GM12878 (cell line): Measurements from ENCODE around the gene HAAO. TPM values are rescaled to one million over a fixed set of nuclear protein-coding genes. Genes with fewer than 3 reads are reported as not detected.

Experiments
- ATAC-seq: fragments of 200-7000 bp; cut with Tn5 transposase; 3 replicates; pipeline ENCODE4 v1.9.1; 2020; ENCODE audit warnings: mild to moderate bottlenecking, moderate library complexity
- BruUV-seq: library from RNA; stranded (reverse); fragments of 400-500 nt; replicated peaks from 2 replicates; lab custom pipeline; 2021; lab: Mats Ljungman, UMichigan
- CTCF ChIA-PET: fragments of 300-600 bp; sonication (Branson Sonifier 250); formaldehyde crosslinking; extraction: SDS; loops from one replicate; lab custom pipeline; 2021; ENCODE audit warnings: inconsistent platforms; lab: Yijun Ruan, JAX
- POLR2A ChIA-PET: fragments of 350-600 bp; formaldehyde crosslinking; extraction: SDS; loops from one replicate; lab custom pipeline; 2021; ENCODE audit warnings: inconsistent platforms; lab: Charles Lee
- RAD21 ChIA-PET: fragments of 300-600 bp; sonication (Branson Sonifier 250); formaldehyde crosslinking; loops from one replicate; lab custom pipeline; 2023; ENCODE audit warnings: antibody characterized with exemption; ENCODE audit not compliant: unreplicated experiment; lab: Charles Lee
- SMC1A ChIA-PET: fragments of 300-600 bp; sonication (Branson Sonifier 250); formaldehyde crosslinking; loops from one replicate; lab custom pipeline; 2023; ENCODE audit not compliant: unreplicated experiment, uncharacterized antibody; lab: Charles Lee
- DNase-seq: peaks from one replicate; pipeline ENCODE4 v3.0.0-alpha.2; 2011; ENCODE audit warnings: low read depth, low spot score
- FAIRE-seq: peaks from 3 replicates; lab custom pipeline; 2011; peaks lifted over from hg19 to GRCh38; lab: Jason Lieb, UNC
- H2AFZ ChIP-seq: 2 replicates; pipeline ENCODE4 v1.6.0; 2011; ENCODE audit warnings: low read depth, low read length, control low read depth; ENCODE audit not compliant: control insufficient read depth
- H3K27ac ChIP-seq: 2 replicates; pipeline ENCODE4 v1.5.1; 2011; ENCODE audit warnings: control low read depth; ENCODE audit not compliant: control insufficient read depth, insufficient read depth
- H3K27me3 ChIP-seq, 2 experiments: replicated peaks in 1 of 2; 2 replicates each; pipeline versions ENCODE4 v1.6.0 to v1.6.1; 2011; ENCODE audit warnings: low read length in 1 of 2; ENCODE audit not compliant: control insufficient read depth in 2 of 2, insufficient read depth in 2 of 2
- H3K36me3 ChIP-seq, 2 experiments: 2 replicates each; pipeline ENCODE4 v1.5.1; 2011; ENCODE audit warnings: low read length in 1 of 2; ENCODE audit not compliant: control insufficient read depth in 2 of 2, insufficient read depth in 2 of 2
- H3K4me1 ChIP-seq: 2 replicates; pipeline ENCODE4 v1.6.1; 2011; ENCODE audit warnings: mild to moderate bottlenecking, low read length, moderate library complexity, mixed read lengths; ENCODE audit not compliant: control insufficient read depth, insufficient read depth
- H3K4me2 ChIP-seq: 2 replicates; pipeline ENCODE4 v1.6.0; 2011; ENCODE audit warnings: control low read depth; ENCODE audit not compliant: control insufficient read depth, insufficient read depth
- H3K4me3 ChIP-seq: fragments of 200-600 bp; sonication (generic); 2 replicates; pipeline ENCODE4 v1.5.1; 2016
- H3K79me2 ChIP-seq: 2 replicates; pipeline ENCODE4 v1.6.0; 2011; ENCODE audit warnings: low read length; ENCODE audit not compliant: control insufficient read depth, insufficient read depth
- H3K9ac ChIP-seq: 2 replicates; pipeline ENCODE4 v1.8.0; 2011; ENCODE audit warnings: low read length, control low read depth, mixed read lengths; ENCODE audit not compliant: control insufficient read depth, insufficient read depth
- H3K9me3 ChIP-seq: replicated peaks from 3 replicates; pipeline ENCODE4 v1.5.1; 2011; ENCODE audit warnings: mild to moderate bottlenecking, low read length; ENCODE audit not compliant: control insufficient read depth, insufficient read depth
- H4K20me1 ChIP-seq: 2 replicates; pipeline ENCODE4 v1.6.0; 2011; ENCODE audit not compliant: control insufficient read depth, insufficient read depth
- CHD4 ChIP-seq: fragments of 200-600 bp; sonication (generic); IDR thresholded peaks from 2 replicates; pipeline ENCODE4 v1.6.1; 2016; ENCODE audit warnings: mild to moderate bottlenecking
- NR2C2 ChIP-seq: IDR thresholded peaks from 2 replicates; pipeline ENCODE4 v1.6.1; 2011; ENCODE audit warnings: borderline replicate concordance, low read depth; ENCODE audit not compliant: control insufficient read depth, insufficient read length
- SRF ChIP-seq, 2 experiments: IDR thresholded peaks; 2 replicates each; pipeline ENCODE4 v1.6.1; 2011; ENCODE audit warnings: low read depth in 2 of 2, low read length in 2 of 2, mild to moderate bottlenecking in 1 of 2, moderate library complexity in 1 of 2
- SUPT20H ChIP-seq: IDR thresholded peaks from 2 replicates; pipeline ENCODE4 v1.6.1; 2011; ENCODE audit warnings: low read depth, mild to moderate bottlenecking, low read length, moderate library complexity, borderline replicate concordance; ENCODE audit not compliant: control insufficient read depth
- ZNF217 ChIP-seq: fragments of 450-650 bp; IDR thresholded peaks from 2 replicates; pipeline ENCODE4 v1.6.1; 2017; ENCODE audit warnings: antibody characterized with exemption, mild to moderate bottlenecking
- ZNF274 ChIP-seq: IDR thresholded peaks from one replicate; pipeline ENCODE4 v1.8.0; 2011; ENCODE audit not compliant: insufficient read length, insufficient read depth
- WGBS: methylation state at CpG from one replicate; pipeline ENCODE4 v1.1.6; 2016; ENCODE audit warnings: low lambda C conversion rate; ENCODE audit not compliant: insufficient replicate concordance, insufficient coverage; ENCODE audit errors: missing lambda C conversion rate; 5-methylcytosine and 5-hydroxymethylcytosine counted together
- in situ Hi-C: fragments of 300-500 bp; cut with MboI; formaldehyde crosslinking; loops from 9 replicates; pipeline ENCODE4 v1.14.3; 2018; ENCODE audit warnings: mixed read lengths
- intact Hi-C: fragments of 100-400 bp; cut with micrococcal nuclease; formaldehyde crosslinking; loops from one replicate; pipeline ENCODE4 v1.14.2; 2022; ENCODE audit not compliant: unreplicated experiment
- polyA plus RNA-seq, 11 experiments: library from polyadenylated mRNA; depleted of rRNA in 4 of 11; unstranded in 6 of 11; stranded (reverse) in 5 of 11; fragments of >200 nt; fragmentation: Nextera tagmentation in 4 of 11; fragmentation: Illumina TruSeq in 1 of 11; extraction: Ambion mirVana in 4 of 11; extraction: Trizol in 1 of 11; gene quantifications; 1 replicate in 1 of 11; 2 replicates in 10 of 11; pipeline versions ENCODE4 v1.2.1 to v1.2.3, GENCODE V29; 2011 to 2016; ENCODE audit warnings: inconsistent platforms in 2 of 11, missing spikeins in 2 of 11, low read depth in 1 of 11
- total RNA-seq, 4 experiments: library from RNA; depleted of rRNA in 3 of 4; stranded (reverse); fragments of >200 nt in 3 of 4; fragmentation: Illumina TruSeq in 1 of 4; extraction: Trizol in 1 of 4; gene quantifications; 2 replicates each; pipeline versions ENCODE4 v1.2.1 to v1.2.3, GENCODE V29; 2013 to 2021

HAAO gene
- total and polyA plus RNA-seq, 10 of the 15 experiments (the other 5 are each of a cell fraction or from before 2014, with no cell fraction given) = 4.3 to 58.7 (median 26.8) TPM

GRCh38 chr2:42722320-42723190, 69.8 kb downstream of the HAAO start (continued):
- TF ChIP-seq ZNF217 = no peak
- no peak for TF ChIP-seq ZNF274
- TF ChIP-seq NR2C2 = no peak
- TF ChIP-seq CHD4 = no peak
- TF ChIP-seq SUPT20H = no peak

DNA sequence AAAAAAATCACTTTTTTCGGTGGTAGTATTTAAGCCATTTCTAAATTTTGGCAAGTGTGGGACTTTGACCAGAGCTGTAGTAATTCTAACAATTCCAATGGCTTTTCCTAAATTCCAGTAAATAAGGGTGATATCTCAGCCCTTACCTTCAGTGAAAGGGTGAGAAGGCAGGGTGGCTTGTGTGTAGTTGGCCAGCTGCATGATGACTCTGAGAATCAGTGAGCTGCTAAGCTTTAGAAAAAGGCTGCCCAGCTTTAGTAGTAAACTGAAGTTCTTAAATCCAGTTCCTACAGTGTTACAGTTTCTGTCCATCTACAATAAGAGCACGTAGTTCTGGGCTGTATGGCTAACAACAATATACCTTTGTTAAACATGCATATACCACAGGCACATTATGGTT, 70.5 kb downstream of the HAAO start:
- H3K4me3 ChIP-seq = peak overlapping the region; percentile 10; the same call in 1 of the 2 replicates
- H4K20me1 ChIP-seq = no peaks in the 10 kb centered on the region
- peak overlapping the region; percentile 85 for H3K4me2 ChIP-seq
- no peaks in the 10 kb centered on the region for H3K9me3 ChIP-seq
- BruUV-seq = no TSS peak
- FAIRE-seq (no peak), ATAC-seq (peak; percentile 41), DNase-seq (no peak)
- H3K4me1 ChIP-seq = peaks cover 19% of the 10 kb centered on the region
- no peak for TF ChIP-seq SRF (IDR thresholded peaks at IDR 0.05; ENCODE audit: low read depth in 2 of 2, low read length in 2 of 2)
- in situ Hi-C loops (no loop called here), intact Hi-C loops (loop anchor here (1.0 to 5.0 kb wide), 2 partner anchors 32 to 70 kb away; partner anchors contain the start of gene HAAO)
- WGBS = 53% methylated on average over 2 of the region's 2 CpGs
- CTCF ChIA-PET = interaction anchor here (0.6 to 2.0 kb wide), 11 partner anchors 9 to 130 kb away, joined by 3 to 16 read pairs (median 3); partner anchors contain the start of gene HAAO
- H3K27me3 ChIP-seq = no peaks in the 10 kb centered on the region
- H3K27ac ChIP-seq = peak overlapping the region; percentile 86
- RAD21 ChIA-PET = interaction anchor here (0.8 to 1.9 kb wide), 12 partner anchors 12 to 122 kb away, joined by 3 to 20 read pairs (median 6); partner anchors contain the start of gene HAAO
- POLR2A ChIA-PET = interaction anchor here (0.6 to 2.0 kb wide), 6 partner anchors 23 to 122 kb away, joined by 3 to 18 read pairs (median 4); no protein-coding TSS in a partner anchor
- peak overlapping the region; percentile 79 for H2AFZ ChIP-seq
- peak overlapping the region; percentile 38; the same call in 1 of the 2 replicates for H3K9ac ChIP-seq
- SMC1A ChIA-PET = interaction anchor here (0.6 to 1.9 kb wide), 13 partner anchors 9 to 850 kb away, joined by 3 to 23 read pairs (median 7); partner anchors contain the start of gene HAAO
- H3K79me2 ChIP-seq = no peaks in the 10 kb centered on the region
- peaks cover 0 to 3% of the 10 kb centered on the region in 2 experiments; a peak in 1 of 4 replicates for H3K36me3 ChIP-seq

Other genes starting within 250 kb of the HAAO start
- gene MTA3, start 224.0 kb downstream of the HAAO start, total RNA-seq (2014; rRNA removed) = 19.0 and 23.8 TPM in 2 replicates
- gene MTA3, start 224.0 kb downstream of the HAAO start, total RNA-seq (2014; rRNA removed; fragmentation: Illumina TruSeq; extraction: Trizol) = 27.4 and 29.0 TPM in 2 replicates
- gene MTA3, start 224.0 kb downstream of the HAAO start, total RNA-seq (2021) = 28.4 and 32.0 TPM in 2 replicates
- 45.5 and 56.4 TPM in 2 replicates for gene MTA3, start 224.0 kb downstream of the HAAO start, polyA plus RNA-seq (2011; rRNA removed)
- 36.8 and 50.2 TPM in 2 replicates for gene MTA3, start 224.0 kb downstream of the HAAO start, polyA plus RNA-seq (2014; fragmentation: Illumina TruSeq; extraction: Trizol)
- gene MTA3, start 224.0 kb downstream of the HAAO start, polyA plus RNA-seq (2014; fragmentation: Nextera tagmentation; extraction: Ambion mirVana) = 10 to 100 TPM; 17.6 to 21.5 TPM
- 25.2 and 31.4 TPM in 2 replicates for gene MTA3, start 224.0 kb downstream of the HAAO start, polyA plus RNA-seq (2014; rRNA removed)
- gene MTA3, start 224.0 kb downstream of the HAAO start, polyA plus RNA-seq (2016; fragmentation: Nextera tagmentation; extraction: Ambion mirVana) = 10 to 100 TPM; 22.5 to 24.0 TPM
- gene OXER1, start 28.4 kb downstream of the HAAO start, total RNA-seq (2014; rRNA removed) = 2.5 and 2.9 TPM in 2 replicates
- gene OXER1, start 28.4 kb downstream of the HAAO start, total RNA-seq (2014; rRNA removed; fragmentation: Illumina TruSeq; extraction: Trizol) = 1.6 and 2.0 TPM in 2 replicates
- 6.6 and 7.6 TPM in 2 replicates for gene OXER1, start 28.4 kb downstream of the HAAO start, total RNA-seq (2021)
- 1.4 and 3.8 TPM in 2 replicates for gene OXER1, start 28.4 kb downstream of the HAAO start, polyA plus RNA-seq (2011; rRNA removed)
- gene OXER1, start 28.4 kb downstream of the HAAO start, polyA plus RNA-seq (2014; fragmentation: Illumina TruSeq; extraction: Trizol) = 0.51 and 2.0 TPM in 2 replicates
- gene OXER1, start 28.4 kb downstream of the HAAO start, polyA plus RNA-seq (2014; fragmentation: Nextera tagmentation; extraction: Ambion mirVana) = under 1 TPM; 0.11 to 0.13 TPM
- gene OXER1, start 28.4 kb downstream of the HAAO start, polyA plus RNA-seq (2014; rRNA removed) = 6.1 and 6.6 TPM in 2 replicates
- 1 to 10 TPM; 5.3 to 8.6 TPM for gene OXER1, start 28.4 kb downstream of the HAAO start, polyA plus RNA-seq (2016; fragmentation: Nextera tagmentation; extraction: Ambion mirVana)